HG03469 (cell line): Measurements from ENCODE around the gene NCCRP1.
"Not testable (repeated sequence)": the region's sequence is repeated elsewhere in the genome, so short reads cannot be mapped to it uniquely, and the experiment has no call there.

Experiments
- ATAC-seq: cut with Tn5 transposase; IDR thresholded peaks from one replicate; pipeline ENCODE4 v1.9.1; 2021; ENCODE audit warnings: mild to moderate bottlenecking, moderate library complexity, moderate number of reproducible peaks; ENCODE audit not compliant: unreplicated experiment

The NCCRP1 gene

GRCh38 chr19:39205449-39205764, 8.6 kb downstream of the NCCRP1 start:
- ATAC-seq, result no peak

GRCh38 chr19:39206122-39206521, 9.4 kb downstream of the NCCRP1 start:
- ATAC-seq, result no peak

DNA sequence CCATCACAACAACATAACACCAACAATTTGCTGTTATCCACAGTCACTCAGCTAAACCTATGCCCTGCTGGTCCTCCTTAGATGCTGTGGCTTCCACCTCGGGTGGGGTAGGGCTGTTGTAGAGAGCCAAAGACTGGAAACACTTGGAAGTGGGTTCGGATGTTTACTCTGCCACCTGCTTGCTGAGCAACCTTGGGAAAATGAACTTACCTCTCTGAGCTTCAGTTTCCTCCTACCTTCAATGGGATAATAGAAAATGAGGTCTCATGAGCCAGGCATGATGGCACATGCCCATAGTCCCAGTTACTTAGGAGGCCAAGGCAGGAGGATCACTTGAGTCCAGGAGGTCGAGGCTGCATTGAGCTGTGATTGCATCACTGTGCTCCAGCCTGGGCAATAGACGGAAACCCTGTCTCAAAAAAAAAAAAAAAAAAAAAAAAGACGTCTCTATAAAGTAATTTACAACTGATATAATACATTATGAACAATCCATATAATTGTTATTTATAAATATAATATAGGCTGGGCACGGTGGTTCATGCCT, 10.6 kb downstream of the NCCRP1 start:
- ATAC-seq, result no peak

DNA sequence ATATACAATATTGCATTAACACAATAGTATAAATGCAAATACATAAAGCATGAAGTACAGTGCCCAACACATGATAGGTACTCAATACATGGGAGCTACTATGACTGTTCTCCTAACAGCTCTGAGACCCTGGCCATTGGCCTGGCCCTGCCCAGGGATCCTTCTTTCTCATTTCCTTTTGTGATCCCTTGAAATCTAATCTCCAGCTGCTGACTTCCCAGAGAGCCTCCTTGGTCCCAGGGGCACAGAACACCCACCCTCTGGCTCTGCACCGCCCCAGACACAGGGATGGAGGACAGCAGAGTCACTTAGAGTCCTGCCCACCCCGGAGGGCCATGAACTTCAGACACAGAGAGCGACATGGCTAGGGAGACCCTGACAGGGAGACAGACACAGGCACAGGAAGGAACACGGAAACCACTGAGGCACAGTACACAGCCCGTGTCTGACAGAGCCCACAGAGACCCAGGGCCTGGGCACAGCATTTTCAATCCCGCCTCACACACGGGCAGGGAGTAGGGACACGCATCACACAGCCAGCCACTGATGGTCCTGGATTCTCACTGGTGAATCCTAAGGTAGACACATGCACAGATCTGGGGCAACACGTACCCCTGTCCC, 11.5 kb downstream of the NCCRP1 start:
- ATAC-seq, result no peak

DNA sequence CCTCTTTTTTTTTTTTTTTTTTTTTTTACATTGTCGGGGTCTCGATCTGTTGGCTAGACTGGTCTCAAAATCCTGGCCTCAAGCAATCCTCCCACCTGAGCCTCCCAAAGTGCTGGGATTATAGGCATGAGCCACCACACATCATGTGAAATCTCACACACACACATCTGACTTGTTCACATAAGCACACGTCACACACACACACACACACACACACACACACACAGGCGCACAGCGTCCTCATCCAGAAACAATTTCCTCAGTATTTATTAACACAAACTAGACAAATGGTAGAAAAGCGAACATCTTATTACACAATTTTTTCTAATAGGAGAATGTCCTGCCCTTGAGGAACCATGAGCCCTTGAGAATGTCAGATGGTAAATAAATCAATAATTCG, 12.4 kb downstream of the NCCRP1 start:
- ATAC-seq, result no peak

DNA sequence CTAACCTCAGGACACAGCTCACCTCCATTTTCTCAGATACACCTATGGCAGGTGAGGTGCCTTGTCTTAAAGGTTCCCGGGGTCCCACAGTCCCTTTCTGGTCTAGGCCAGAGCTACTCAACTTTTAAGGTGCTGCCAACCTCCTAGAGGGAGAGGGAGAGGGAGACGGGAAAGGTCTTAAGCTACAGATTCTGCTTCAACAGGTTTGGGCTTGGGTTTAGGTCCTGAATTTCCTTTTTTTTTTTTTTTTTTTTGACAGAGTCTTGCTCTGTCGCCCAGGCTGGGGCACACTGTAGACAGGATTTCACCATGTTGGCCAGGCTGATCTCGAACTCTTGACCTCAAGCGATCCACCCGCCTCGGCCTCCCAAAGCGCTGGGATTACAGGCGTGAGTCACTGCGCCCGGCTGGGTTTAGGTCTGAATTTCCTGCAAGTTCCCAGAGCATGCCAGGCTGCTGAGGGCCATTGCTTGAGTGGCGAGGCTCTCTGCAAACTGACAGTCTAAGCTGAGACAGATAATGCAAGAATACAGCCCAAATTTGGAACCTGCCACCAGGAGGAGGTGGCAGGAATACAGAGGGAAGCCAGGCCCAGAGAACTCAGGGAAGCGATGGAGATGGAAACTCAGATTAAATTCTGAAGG, 15.1 kb downstream of the NCCRP1 start:
- ATAC-seq, result no peak

- no peak for ATAC-seq
Measured at GRCh38 chr19:39212375-39212742, 15.6 kb downstream of the NCCRP1 start.

- ATAC-seq, result not testable (repeated sequence)
Measured at GRCh38 chr19:39215323-39215722, 18.6 kb downstream of the NCCRP1 start.

DNA sequence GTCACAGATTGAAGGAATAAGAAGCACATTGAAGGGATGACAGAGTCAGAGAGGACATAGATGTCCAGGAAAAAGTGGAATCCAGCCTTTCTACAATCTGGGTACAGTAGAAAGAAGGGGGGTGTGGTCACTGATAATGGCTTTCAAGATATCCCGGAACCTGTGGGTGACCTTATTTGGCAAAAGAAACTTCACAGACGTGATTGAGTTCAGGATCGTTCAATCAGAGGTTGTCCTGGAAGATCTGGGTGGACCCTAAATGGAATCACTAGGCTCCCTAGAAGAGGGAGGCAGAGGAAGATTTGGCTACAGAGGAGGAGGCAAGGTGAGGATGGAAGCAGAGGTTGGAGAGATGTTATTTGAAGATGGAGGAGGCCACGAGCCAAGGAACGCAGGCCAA, 20.3 kb downstream of the NCCRP1 start:
- ATAC-seq, result no peak

- no peak for ATAC-seq
Measured at GRCh38 chr19:39218230-39219007, 21.7 kb downstream of the NCCRP1 start.

GRCh38 chr19:39219108-39219507, 22.3 kb downstream of the NCCRP1 start:
- ATAC-seq, result not testable (repeated sequence)

- no peak for ATAC-seq
Measured at GRCh38 chr19:39223703-39224279, 27.0 kb downstream of the NCCRP1 start.

DNA sequence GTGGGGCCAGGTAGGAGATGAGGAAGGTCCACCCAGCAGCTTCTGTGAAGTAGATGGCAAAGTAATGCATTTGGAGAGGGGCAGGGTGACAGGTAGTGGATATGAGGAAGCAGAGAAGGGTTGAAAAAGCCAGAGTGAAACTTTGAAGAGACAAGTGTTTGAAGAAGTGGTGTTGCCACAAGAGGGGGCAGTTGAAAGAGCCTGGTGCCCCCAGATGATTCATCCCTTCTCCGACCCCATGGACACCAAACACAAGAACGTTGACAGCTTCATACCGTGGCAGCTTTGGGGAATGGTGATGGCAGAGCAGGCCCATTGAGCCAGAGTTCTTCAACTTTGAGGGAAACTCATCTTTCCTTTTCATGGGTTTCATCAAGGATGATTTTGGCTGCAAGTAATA, 28.1 kb downstream of the NCCRP1 start:
- ATAC-seq, result no peak

DNA sequence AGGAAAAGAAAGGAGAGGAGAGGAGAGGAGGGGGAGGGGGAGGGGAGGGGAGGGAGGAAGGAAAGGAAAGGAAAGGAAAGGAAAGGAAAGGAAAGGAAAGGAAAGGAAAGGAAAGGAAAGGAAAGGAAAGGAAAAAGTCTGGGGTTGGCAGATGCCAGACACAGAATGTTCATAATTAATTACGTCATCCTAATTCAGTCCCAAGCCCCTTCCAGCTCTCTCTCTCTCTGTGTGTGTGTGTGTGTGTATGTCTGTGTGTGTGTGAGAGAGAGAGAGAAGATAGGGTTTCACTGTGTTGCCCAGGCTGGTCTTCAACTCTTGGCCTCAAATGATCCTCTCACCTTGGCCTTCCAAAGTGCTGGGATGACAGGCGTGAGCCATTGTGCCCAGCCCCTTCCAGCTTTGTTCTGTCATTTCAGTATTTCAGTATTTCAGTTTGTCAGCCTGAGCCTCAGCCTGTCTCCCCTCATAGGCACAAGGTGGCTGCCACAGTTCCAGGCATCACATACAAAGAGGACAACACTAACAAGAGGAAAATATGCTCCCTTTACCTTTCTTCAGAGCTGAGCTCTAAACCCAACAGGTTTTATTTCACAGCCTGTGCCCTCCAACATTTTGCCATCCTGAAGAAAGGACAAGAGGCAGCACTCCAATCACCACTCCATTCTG, 33.5 kb downstream of the NCCRP1 start:
- no peak for ATAC-seq

DNA sequence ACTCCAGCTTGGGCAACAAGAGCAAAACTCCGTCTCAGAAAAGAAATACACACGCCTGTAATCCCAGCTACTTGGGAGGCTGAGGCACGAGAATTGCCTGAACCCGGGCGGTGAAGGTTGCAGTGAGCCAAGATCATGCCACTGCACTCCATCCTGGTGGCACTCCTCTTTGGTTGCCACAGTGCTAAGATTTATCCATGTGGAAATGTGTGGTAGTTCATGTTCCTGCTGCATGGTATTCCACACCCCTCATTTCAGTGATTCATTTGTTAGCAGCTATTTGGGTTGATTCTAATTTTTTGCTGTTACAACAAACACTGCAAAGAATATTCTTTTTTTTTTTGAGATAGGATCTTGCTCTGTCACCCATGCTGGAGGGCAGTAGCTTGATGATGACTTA, 35.9 kb downstream of the NCCRP1 start:
- ATAC-seq, result no peak

GRCh38 chr19:39236527-39236926, 39.8 kb downstream of the NCCRP1 start:
- ATAC-seq, result no peak

DNA sequence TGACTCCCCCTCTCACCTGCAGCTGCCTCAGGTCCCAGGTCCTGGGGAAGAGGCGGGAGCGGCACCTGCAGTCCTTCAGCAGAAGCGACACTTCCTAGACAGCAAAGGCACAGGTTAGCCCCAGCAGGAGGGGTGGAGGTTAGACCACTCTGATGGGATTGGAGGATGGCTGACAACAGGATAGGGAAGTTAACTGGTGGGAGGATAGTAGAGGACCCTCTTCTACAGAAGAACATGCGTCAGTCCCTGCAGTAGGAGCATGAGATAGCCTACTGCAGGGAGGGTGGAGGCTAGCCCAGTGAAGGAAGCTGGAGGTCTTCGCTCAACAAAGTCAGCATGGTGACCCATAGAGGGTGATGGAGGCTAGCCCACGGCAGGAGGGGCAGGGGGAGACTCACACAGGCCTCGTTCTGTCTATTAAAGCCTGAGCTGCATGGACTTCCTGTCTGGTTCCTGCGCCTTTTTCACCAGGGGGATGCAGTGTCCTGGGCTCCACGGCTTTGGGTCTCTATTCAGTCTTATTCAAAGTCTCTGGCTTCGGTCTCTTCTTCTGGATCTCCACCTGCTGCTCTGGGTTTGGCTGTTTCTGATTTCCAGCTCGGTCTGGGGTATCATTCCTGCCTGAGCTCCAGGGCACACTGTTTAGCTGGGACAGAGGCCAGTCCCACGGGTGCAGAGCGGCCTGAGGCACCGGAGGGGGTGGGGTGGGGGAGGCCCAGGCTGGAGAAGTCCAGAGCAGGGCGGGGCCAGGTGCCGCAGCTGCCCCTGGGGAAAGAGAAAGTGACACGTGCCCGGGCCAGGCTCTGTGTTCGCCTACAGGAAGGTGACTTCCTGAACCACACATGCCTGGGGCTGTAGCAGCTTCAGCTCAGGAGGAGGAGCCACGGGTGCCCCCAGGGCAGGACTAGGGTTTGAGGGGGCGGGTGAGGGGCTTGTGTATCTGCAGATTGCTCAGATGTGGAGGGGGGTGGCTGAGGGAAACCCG, 40.7 kb downstream of the NCCRP1 start:
- no peak for ATAC-seq

- no peak for ATAC-seq
Measured at GRCh38 chr19:39238209-39238608, 41.4 kb downstream of the NCCRP1 start.

- no peak for ATAC-seq
Measured at GRCh38 chr19:39238944-39239343, 42.2 kb downstream of the NCCRP1 start.

DNA sequence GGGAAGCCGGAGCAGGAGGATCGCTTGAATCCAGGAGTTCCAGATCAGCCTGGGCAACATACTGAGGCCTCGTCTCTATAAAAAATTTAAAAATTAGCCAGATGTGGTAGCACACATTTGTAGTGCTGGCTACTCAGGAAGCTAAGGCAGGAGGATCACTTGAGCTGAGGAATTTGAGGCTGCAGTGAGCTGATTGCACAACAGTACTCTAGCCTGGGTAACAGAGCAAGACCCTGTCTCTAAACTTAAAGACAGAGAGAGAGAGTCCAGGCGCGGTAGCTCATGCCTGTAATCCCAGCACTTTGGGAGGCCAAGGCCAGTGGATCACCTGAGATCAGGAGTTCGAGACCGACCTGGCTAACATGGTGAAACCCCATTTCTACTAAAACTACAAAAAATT, 43.7 kb downstream of the NCCRP1 start:
- no peak for ATAC-seq
